ENCODE results near the gene CEP89.
"Not testable (repeated sequence)": the region's sequence is repeated elsewhere in the genome, so short reads cannot be mapped to it uniquely, and the experiment has no call there.

Gene CEP89

GRCh38 chr19:32997061-32997464, 25.3 kb upstream of the CEP89 start:
- not testable (repeated sequence) for H3K4me3 ChIP-seq (ENCODE audit: low read depth, low read length); H3K9ac ChIP-seq (ENCODE audit: low read length); H3K9me3 ChIP-seq (ENCODE audit: control insufficient read depth, insufficient read depth, low read depth, low read length); H3K27me3 ChIP-seq (ENCODE audit: control insufficient read depth, insufficient read depth, low read length); H3K4me1 ChIP-seq (ENCODE audit: control insufficient read depth, insufficient read depth, low read length); H3K27ac ChIP-seq (ENCODE audit: low read depth, low read length)
- peaks cover 36% of the 10 kb centered on the region for H3K36me3 ChIP-seq (ENCODE audit: control insufficient read depth, insufficient read depth, low read length)

GRCh38 chr19:32995966-32996365, 24.2 kb upstream of the CEP89 start:
- not testable (repeated sequence) for H3K9ac ChIP-seq (ENCODE audit: low read length); H3K9me3 ChIP-seq (ENCODE audit: control insufficient read depth, insufficient read depth, low read depth, low read length); H3K27ac ChIP-seq (ENCODE audit: low read depth, low read length); H3K4me1 ChIP-seq (ENCODE audit: control insufficient read depth, insufficient read depth, low read length); H3K27me3 ChIP-seq (ENCODE audit: control insufficient read depth, insufficient read depth, low read length); H3K4me3 ChIP-seq (ENCODE audit: low read depth, low read length)
- peaks cover 37% of the 10 kb centered on the region for H3K36me3 ChIP-seq (ENCODE audit: control insufficient read depth, insufficient read depth, low read length)

DNA sequence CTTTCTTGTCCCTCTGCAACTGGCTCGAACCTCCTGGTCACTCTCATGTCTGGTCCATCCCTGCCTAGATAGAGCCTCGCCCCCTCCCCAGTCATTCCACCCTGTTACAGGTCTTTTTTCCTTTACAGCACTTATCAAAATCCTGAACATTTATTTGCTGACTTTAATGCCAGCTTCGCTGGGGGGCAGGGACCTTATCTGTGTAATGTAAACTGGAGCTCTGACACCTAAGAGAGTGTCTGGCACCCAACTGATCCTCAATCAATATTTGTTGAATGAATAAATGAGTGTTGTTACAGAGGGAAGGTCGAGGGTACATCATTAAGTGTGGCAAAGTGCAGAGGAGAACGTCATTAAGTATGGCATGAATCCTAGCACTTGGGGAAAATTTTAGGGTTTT, 17.0 kb upstream of the CEP89 start:
- H3K36me3 ChIP-seq (ENCODE audit: control insufficient read depth, insufficient read depth, low read length): peaks cover 41% of the 10 kb centered on the region
- H3K27me3 ChIP-seq (ENCODE audit: control insufficient read depth, insufficient read depth, low read length): no peaks in the 10 kb centered on the region

GRCh38 chr19:32988254-32988653, 16.5 kb upstream of the CEP89 start:
- H3K9me3 ChIP-seq (ENCODE audit: control insufficient read depth, insufficient read depth, low read depth, low read length); H3K9ac ChIP-seq (ENCODE audit: low read length); H3K27me3 ChIP-seq (ENCODE audit: control insufficient read depth, insufficient read depth, low read length); H3K4me3 ChIP-seq (ENCODE audit: low read depth, low read length); H3K4me1 ChIP-seq (ENCODE audit: control insufficient read depth, insufficient read depth, low read length); H3K27ac ChIP-seq (ENCODE audit: low read depth, low read length): not testable (repeated sequence)
- H3K36me3 ChIP-seq (ENCODE audit: control insufficient read depth, insufficient read depth, low read length): peaks cover 38% of the 10 kb centered on the region

More for the DNA sequence above, 17.0 kb upstream of the CEP89 start:
- Histone ChIP-seq H3K4me1 (ENCODE audit: control insufficient read depth, insufficient read depth, low read length) (no peaks in the 10 kb centered on the region), H3K4me3 (ENCODE audit: low read depth, low read length) (no peak overlapping the region), H3K9me3 (ENCODE audit: control insufficient read depth, insufficient read depth, low read depth, low read length) (no peaks in the 10 kb centered on the region), H3K9ac (ENCODE audit: low read length) (no peak overlapping the region), H3K27ac (ENCODE audit: low read depth, low read length) (no peak overlapping the region)

DNA sequence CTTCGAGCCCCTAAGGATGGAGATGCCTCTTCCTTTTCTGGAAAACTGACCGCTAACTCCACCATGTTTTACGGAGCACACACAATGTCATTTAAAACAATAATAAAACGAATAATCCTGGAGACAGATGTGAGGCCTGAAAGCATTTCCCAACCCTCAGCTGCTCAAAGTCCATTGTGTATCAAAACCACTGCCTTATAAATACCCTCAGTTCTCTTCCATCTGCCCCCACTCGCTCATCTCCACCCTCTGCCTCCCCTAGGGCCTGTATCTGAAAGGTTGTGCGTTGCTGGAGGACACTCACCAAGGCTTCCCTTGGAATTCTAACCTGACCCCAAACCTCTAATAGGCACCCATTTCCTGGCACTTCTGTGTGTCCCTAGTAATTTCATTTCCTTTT, 10.7 kb upstream of the CEP89 start:
- H3K27me3 ChIP-seq (ENCODE audit: control insufficient read depth, insufficient read depth, low read length); H3K4me1 ChIP-seq (ENCODE audit: control insufficient read depth, insufficient read depth, low read length); H3K9ac ChIP-seq (ENCODE audit: low read length); H3K4me3 ChIP-seq (ENCODE audit: low read depth, low read length); H3K27ac ChIP-seq (ENCODE audit: low read depth, low read length); H3K9me3 ChIP-seq (ENCODE audit: control insufficient read depth, insufficient read depth, low read depth, low read length): not testable (repeated sequence)
- peaks cover 30% of the 10 kb centered on the region for H3K36me3 ChIP-seq (ENCODE audit: control insufficient read depth, insufficient read depth, low read length)

- not testable (repeated sequence) for H3K9me3 ChIP-seq (ENCODE audit: control insufficient read depth, insufficient read depth, low read depth, low read length); H3K27ac ChIP-seq (ENCODE audit: low read depth, low read length); H3K4me3 ChIP-seq (ENCODE audit: low read depth, low read length); H3K4me1 ChIP-seq (ENCODE audit: control insufficient read depth, insufficient read depth, low read length); H3K27me3 ChIP-seq (ENCODE audit: control insufficient read depth, insufficient read depth, low read length); H3K9ac ChIP-seq (ENCODE audit: low read length)
- peaks cover 28% of the 10 kb centered on the region for H3K36me3 ChIP-seq (ENCODE audit: control insufficient read depth, insufficient read depth, low read length)
These were observed 8.0 kb upstream of the CEP89 start for GRCh38 chr19:32979807-32980206.

GRCh38 chr19:32977813-32978212, 6.1 kb upstream of the CEP89 start:
- H3K4me1 ChIP-seq (ENCODE audit: control insufficient read depth, insufficient read depth, low read length): not testable (repeated sequence)

DNA sequence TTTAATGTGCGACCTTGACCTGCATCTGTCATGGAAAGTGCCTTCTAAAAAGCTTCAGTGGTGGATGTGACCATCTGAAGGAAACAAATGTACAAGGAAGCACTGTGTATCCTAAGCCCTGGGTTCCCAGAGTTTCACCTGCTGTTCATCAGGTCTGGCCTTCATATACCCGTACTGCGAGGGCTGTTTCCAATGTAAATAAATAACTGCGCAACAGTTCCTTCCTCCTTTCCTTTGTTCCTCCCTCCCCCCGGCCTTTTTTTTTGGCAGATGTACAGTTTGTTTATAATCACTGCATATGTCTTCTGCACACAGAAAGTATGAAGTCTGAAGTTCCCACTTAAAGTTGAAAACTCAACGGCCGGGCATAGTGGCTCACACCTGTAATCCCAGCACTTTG, 5.5 kb upstream of the CEP89 start:
- no peak overlapping the region for H3K9ac ChIP-seq (ENCODE audit: low read length)
- H3K4me1 ChIP-seq (ENCODE audit: control insufficient read depth, insufficient read depth, low read length): no peaks in the 10 kb centered on the region
- no peaks in the 10 kb centered on the region for H3K27me3 ChIP-seq (ENCODE audit: control insufficient read depth, insufficient read depth, low read length)
- no peaks in the 10 kb centered on the region for H3K9me3 ChIP-seq (ENCODE audit: control insufficient read depth, insufficient read depth, low read depth, low read length)
- peaks cover 26% of the 10 kb centered on the region for H3K36me3 ChIP-seq (ENCODE audit: control insufficient read depth, insufficient read depth, low read length)
- H3K4me3 ChIP-seq (ENCODE audit: low read depth, low read length): no peak overlapping the region
- no peak overlapping the region for H3K27ac ChIP-seq (ENCODE audit: low read depth, low read length)

More at GRCh38 chr19:32977813-32978212, 6.1 kb upstream of the CEP89 start:
- not testable (repeated sequence) for H3K27ac ChIP-seq (ENCODE audit: low read depth, low read length); H3K27me3 ChIP-seq (ENCODE audit: control insufficient read depth, insufficient read depth, low read length); H3K4me3 ChIP-seq (ENCODE audit: low read depth, low read length); H3K9me3 ChIP-seq (ENCODE audit: control insufficient read depth, insufficient read depth, low read depth, low read length); H3K9ac ChIP-seq (ENCODE audit: low read length)
- peaks cover 26% of the 10 kb centered on the region for H3K36me3 ChIP-seq (ENCODE audit: control insufficient read depth, insufficient read depth, low read length)

DNA sequence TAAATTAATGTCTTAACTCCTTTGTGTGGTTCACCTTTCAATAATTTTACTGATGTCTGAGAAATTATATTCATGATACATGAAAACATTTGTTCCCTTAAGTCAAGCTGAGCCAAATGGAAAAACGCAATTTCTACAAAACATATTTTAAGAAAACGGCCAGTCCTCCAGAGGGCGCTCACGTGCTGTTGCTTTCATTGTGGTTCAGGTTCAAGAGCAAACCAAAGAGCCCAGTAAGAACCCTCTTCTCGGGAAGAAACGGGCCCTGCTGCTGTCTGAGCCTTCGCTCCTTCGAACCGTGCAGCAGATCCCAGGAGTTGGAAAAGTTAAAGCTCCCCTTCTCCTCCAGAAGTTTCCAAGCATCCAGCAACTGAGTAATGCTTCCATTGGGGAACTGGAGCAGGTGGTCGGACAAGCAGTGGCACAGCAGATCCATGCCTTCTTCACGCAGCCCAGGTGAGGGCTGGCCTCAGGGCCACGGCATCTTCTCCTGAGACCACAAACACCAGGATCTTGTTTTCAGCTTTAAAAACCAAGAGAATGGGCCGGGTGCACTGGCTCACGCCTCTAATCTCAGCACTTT, 4.6 kb upstream of the CEP89 start:
- no peak overlapping the region for H3K9ac ChIP-seq (ENCODE audit: low read length)
- no peaks in the 10 kb centered on the region for H3K9me3 ChIP-seq (ENCODE audit: control insufficient read depth, insufficient read depth, low read depth, low read length)
- no peaks in the 10 kb centered on the region for H3K27me3 ChIP-seq (ENCODE audit: control insufficient read depth, insufficient read depth, low read length)
- no peaks in the 10 kb centered on the region for H3K4me1 ChIP-seq (ENCODE audit: control insufficient read depth, insufficient read depth, low read length)
- no peak overlapping the region for H3K4me3 ChIP-seq (ENCODE audit: low read depth, low read length)
- no peak overlapping the region for H3K27ac ChIP-seq (ENCODE audit: low read depth, low read length)
- H3K36me3 ChIP-seq (ENCODE audit: control insufficient read depth, insufficient read depth, low read length): peaks cover 26% of the 10 kb centered on the region

DNA sequence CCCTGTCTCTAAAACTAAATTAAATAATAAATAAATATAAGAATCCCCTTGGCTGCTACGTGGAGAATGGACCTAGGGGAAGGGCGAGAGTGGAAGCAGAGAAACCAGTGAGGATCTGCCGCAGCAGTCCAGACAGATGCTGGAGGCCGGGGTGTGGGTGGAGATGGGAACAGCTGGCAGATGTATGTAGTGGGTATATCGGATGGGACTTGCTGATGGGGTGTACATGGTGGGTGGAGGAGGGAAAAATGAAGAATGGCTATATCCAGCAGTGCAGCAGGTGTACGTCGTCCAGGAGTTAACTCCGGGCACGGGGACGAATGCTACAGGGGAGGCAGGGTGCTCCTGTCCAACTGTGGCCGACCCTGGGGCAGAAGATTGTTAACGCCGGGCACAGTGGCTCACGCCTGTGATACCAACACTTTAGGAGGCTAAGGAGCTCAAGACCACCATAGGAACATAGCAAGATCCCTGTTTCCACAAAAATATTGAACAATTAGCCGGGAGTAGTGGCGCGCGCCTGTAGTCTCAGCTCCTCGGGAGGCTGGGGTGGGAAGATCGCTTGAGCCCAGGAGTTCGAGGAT, 654 bp downstream of the CEP89 start:
- Histone ChIP-seq H3K27ac (ENCODE audit: low read depth, low read length) (no peak overlapping the region), H3K9ac (ENCODE audit: low read length) (peak overlapping the region; percentile 78), H3K9me3 (ENCODE audit: control insufficient read depth, insufficient read depth, low read depth, low read length) (no peaks in the 10 kb centered on the region), H3K27me3 (ENCODE audit: control insufficient read depth, insufficient read depth, low read length) (no peaks in the 10 kb centered on the region), H3K4me1 (ENCODE audit: control insufficient read depth, insufficient read depth, low read length) (no peaks in the 10 kb centered on the region), H3K4me3 (ENCODE audit: low read depth, low read length) (peak overlapping the region; percentile 75), H3K36me3 (ENCODE audit: control insufficient read depth, insufficient read depth, low read length) (peaks cover 10% of the 10 kb centered on the region)

GRCh38 chr19:32969549-32969948, 2.2 kb downstream of the CEP89 start:
- H3K4me1 ChIP-seq (ENCODE audit: control insufficient read depth, insufficient read depth, low read length): no peaks in the 10 kb centered on the region
- H3K36me3 ChIP-seq (ENCODE audit: control insufficient read depth, insufficient read depth, low read length): peaks cover 10% of the 10 kb centered on the region
- H3K4me3 ChIP-seq (ENCODE audit: low read depth, low read length): no peak overlapping the region
- H3K27ac ChIP-seq (ENCODE audit: low read depth, low read length): no peak overlapping the region
- no peaks in the 10 kb centered on the region for H3K9me3 ChIP-seq (ENCODE audit: control insufficient read depth, insufficient read depth, low read depth, low read length)
- no peaks in the 10 kb centered on the region for H3K27me3 ChIP-seq (ENCODE audit: control insufficient read depth, insufficient read depth, low read length)
- H3K9ac ChIP-seq (ENCODE audit: low read length): no peak overlapping the region
